ENCODE results near the gene SEPTIN3. TPM values are rescaled to one million over a fixed set of nuclear protein-coding genes. Genes with fewer than 3 reads are reported as not detected.

Gene SEPTIN3
- total RNA-seq, 4 donors from 2014 or later: 0.22 to 0.75 (median 0.40) TPM

DNA sequence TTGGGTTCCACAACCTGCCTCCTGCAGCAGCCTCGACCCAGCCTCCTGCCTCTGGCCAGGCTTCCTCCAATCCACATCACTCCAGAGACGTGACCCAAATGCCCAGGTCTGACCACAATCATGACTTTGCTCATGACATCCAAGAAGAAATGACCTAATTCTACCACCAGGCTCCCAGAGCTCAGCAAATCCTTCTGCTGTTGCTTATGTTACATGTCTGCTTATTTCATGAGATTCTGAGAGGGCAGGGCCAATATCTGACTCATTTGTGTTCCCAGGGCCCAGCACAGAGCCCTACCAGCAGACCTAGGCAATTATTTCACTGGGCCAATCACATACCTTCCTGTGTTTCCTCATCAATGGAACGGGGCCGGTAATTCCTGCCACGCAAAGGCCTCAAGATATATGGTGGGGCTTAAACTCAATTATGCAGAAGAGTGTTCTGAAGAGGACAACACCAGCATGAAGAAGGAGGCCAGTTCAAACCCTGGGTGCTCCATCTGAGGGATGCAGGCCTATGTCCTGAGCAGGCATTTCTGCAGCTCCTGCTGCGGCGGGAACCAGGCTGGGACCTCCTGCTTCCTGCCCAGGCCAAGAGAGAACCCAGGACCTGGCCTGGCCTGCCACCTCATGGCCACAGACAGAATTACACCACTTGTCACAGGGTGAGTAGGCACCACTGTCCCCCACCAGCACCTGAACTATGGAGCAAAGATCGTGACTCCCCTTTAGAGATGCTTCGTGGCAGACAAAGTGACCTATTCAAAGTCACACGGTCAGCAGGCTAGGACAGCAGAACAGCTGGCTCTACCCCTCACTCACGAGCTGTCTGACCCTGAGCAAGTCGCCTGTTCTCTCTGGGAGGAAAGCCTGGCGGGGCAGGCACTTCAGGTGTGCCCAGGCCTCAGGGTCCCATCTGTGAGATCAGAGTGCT, 28.1 kb upstream of the SEPTIN3 start:
- intact Hi-C loops (cut with DNase I): loop anchor here (5.0 kb wide), 3 partner anchors 119 to 244 kb away; partner anchors contain the start of gene MEI1
- 59 to 75% methylated on average over 10 to 11 of the region's 13 CpGs for WGBS, 2 donors
- no peaks in the 10 kb centered on the region for H3K9me3 ChIP-seq
- TF ChIP-seq, protein P1, sequence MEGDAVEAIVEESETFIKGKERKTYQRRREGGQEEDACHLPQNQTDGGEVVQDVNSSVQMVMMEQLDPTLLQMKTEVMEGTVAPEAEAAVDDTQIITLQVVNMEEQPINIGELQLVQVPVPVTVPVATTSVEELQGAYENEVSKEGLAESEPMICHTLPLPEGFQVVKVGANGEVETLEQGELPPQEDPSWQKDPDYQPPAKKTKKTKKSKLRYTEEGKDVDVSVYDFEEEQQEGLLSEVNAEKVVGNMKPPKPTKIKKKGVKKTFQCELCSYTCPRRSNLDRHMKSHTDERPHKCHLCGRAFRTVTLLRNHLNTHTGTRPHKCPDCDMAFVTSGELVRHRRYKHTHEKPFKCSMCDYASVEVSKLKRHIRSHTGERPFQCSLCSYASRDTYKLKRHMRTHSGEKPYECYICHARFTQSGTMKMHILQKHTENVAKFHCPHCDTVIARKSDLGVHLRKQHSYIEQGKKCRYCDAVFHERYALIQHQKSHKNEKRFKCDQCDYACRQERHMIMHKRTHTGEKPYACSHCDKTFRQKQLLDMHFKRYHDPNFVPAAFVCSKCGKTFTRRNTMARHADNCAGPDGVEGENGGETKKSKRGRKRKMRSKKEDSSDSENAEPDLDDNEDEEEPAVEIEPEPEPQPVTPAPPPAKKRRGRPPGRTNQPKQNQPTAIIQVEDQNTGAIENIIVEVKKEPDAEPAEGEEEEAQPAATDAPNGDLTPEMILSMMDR (IDR thresholded peaks at IDR 0.05): peak; percentile 78 to 98 (median 92)
- TF ChIP-seq POLR2A (IDR thresholded peaks at IDR 0.05): no peak
- no peak overlapping the region for H3K27ac ChIP-seq
- no peaks in the 10 kb centered on the region for H3K36me3 ChIP-seq
- H3K4me1 ChIP-seq: peaks cover 1 to 11% of the 10 kb centered on the region in 2 donors
- H3K27me3 ChIP-seq: no peaks in the 10 kb centered on the region
- DNase-seq: peak; percentile 83 to 84
- no peak overlapping the region for H3K4me3 ChIP-seq (replicated peaks in 1 of 3)

- no peaks in the 10 kb centered on the region for H3K9me3 ChIP-seq
- H3K4me3 ChIP-seq (replicated peaks in 1 of 3): no peak overlapping the region
- H3K27me3 ChIP-seq: no peaks in the 10 kb centered on the region
- peaks cover 5 to 18% of the 10 kb centered on the region in 2 donors for H3K4me1 ChIP-seq
- no peaks in the 10 kb centered on the region for H3K36me3 ChIP-seq
- no peak overlapping the region for H3K27ac ChIP-seq
- no peak for DNase-seq
- whole genome bisulfite sequencing, 2 donors: 61 to 83% methylated on average over 9 of the region's 9 CpGs
- intact Hi-C loops (cut with DNase I): loop anchor here (5.0 kb wide), 3 partner anchors 121 to 246 kb away; partner anchors contain the start of gene MEI1
- no peak for TF ChIP-seq POLR2A (IDR thresholded peaks at IDR 0.05)
- TF ChIP-seq, protein P1 (IDR thresholded peaks at IDR 0.05): no peak
Observed at GRCh38 chr22:41943661-41944209, 25.5 kb upstream of the SEPTIN3 start.

GRCh38 chr22:41946629-41947423, 22.4 kb upstream of the SEPTIN3 start, which contains the start of gene CENPM:
CENPM (minus strand) TSS chr22:41947152; CDS start chr22:41947076, 76 bp downstream.
- Histone ChIP-seq H3K4me1 (peaks cover 5 to 13% of the 10 kb centered on the region in 2 donors), H3K4me3 (replicated peaks in 1 of 3) (peak within 1 kb of the TSS; percentile 19 to 49 (median 49)), H3K9me3 (no peaks in the 10 kb centered on the region), H3K27me3 (no peaks in the 10 kb centered on the region), H3K27ac (peak within 1 kb of the TSS in 1 of 3 donors; percentile 52), H3K36me3 (no peaks in the 10 kb centered on the region)
- intact Hi-C loops (cut with DNase I): loop anchor here (5.0 kb wide), 1 partner anchor 115 kb away; the partner anchor contains the start of gene SREBF2
- 3 to 5% methylated on average over 30 to 39 of the region's 56 CpGs for WGBS, 2 donors
- peak; percentile 93 to 94 for DNase-seq
- peak in 1 of 2 donors; percentile 9 for TF ChIP-seq POLR2A (IDR thresholded peaks at IDR 0.05)
- TF ChIP-seq, protein P1 (IDR thresholded peaks at IDR 0.05): peak in 1 of 6 experiments; percentile 12

DNA sequence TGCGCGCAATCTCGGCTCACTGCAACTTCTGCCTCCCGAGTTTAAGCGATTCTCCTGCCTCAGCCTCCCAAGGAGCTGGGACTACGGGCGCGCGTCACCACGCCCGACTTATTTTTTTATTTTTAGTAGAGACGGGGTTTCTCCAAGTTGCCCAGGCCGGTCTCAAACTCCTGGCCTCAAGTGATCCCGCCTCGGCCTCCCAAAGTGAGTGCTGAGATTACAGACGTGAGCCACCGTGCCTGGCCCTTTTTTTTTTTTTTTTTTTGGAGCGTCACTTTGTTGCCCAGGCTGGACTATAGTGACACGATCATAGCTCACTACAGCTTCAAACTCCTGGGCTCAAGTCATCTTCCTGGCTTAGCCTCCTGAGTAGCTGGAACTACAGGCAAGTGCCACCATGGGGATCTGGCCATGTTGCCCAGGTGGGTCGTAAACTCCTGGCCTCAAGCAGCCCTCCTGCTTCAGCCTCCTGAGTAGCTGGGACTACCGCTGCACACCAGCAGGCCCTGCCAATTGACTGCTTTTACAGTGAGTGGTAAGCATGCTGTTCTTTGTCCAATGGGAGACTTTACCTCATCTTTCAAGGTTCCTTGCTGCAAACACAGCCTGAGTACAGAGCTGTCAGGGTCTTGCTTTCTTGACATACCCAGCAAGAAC, 21.7 kb upstream of the SEPTIN3 start:
- no peaks in the 10 kb centered on the region for H3K9me3 ChIP-seq
- no peaks in the 10 kb centered on the region for H3K27me3 ChIP-seq
- H3K36me3 ChIP-seq: no peaks in the 10 kb centered on the region
- no peak for DNase-seq
- H3K27ac ChIP-seq: no peak overlapping the region
- H3K4me1 ChIP-seq: peaks cover 5 to 13% of the 10 kb centered on the region in 2 donors
- intact Hi-C loops (cut with DNase I): loop anchor here (5.0 kb wide), 1 partner anchor 115 kb away; the partner anchor contains the start of gene SREBF2
- WGBS, 2 donors: 73 to 76% methylated on average over 19 to 21 of the region's 21 CpGs
- H3K4me3 ChIP-seq (replicated peaks in 1 of 3): no peak overlapping the region
- no peak for TF ChIP-seq POLR2A (IDR thresholded peaks at IDR 0.05)
- TF ChIP-seq, protein P1 (IDR thresholded peaks at IDR 0.05): no peak
